ENCODE data around the gene GUCA2A.

- TF ChIP-seq EZH2 (IDR thresholded peaks at IDR 0.05; ENCODE audit: insufficient read depth, low read length) (no peak), CTCF (IDR thresholded peaks at IDR 0.05; ENCODE audit: insufficient read depth, low read depth, low read length) (no peak)
Observed at GRCh38 chr1:42179275-42179674, 14.7 kb upstream of the GUCA2A start.

Measured in astrocyte (in vitro differentiated cells and primary cell).